ENCODE results near the gene SCG5. TPM values are rescaled to one million over a fixed set of nuclear protein-coding genes. Genes with fewer than 3 reads are reported as not detected.

The SCG5 gene
- total and polyA plus RNA-seq, 10 of the 15 experiments (the other 5 are each of a cell fraction or from before 2014, with no cell fraction given): 0.13 to 0.62 (median 0.48) TPM

DNA sequence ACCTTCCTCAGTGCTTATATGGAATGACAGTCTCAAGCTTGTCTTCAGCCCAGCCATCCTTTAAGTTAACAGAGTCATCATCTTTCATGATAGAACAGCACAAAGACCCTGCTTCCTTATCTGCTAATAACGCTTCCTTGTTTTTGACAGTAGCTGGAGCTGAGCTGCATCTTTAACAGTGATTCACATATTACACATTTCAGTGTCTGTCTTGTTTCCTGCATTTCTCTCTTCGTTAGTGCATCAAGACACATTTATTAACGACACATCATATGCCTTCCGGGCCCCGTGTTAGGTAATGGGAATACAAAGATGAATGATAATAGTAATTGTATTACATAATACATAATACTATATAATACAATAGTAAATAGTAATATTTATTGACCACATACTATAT, 46.0 kb downstream of the SCG5 start (continued):
- TF ChIP-seq, protein P1, sequence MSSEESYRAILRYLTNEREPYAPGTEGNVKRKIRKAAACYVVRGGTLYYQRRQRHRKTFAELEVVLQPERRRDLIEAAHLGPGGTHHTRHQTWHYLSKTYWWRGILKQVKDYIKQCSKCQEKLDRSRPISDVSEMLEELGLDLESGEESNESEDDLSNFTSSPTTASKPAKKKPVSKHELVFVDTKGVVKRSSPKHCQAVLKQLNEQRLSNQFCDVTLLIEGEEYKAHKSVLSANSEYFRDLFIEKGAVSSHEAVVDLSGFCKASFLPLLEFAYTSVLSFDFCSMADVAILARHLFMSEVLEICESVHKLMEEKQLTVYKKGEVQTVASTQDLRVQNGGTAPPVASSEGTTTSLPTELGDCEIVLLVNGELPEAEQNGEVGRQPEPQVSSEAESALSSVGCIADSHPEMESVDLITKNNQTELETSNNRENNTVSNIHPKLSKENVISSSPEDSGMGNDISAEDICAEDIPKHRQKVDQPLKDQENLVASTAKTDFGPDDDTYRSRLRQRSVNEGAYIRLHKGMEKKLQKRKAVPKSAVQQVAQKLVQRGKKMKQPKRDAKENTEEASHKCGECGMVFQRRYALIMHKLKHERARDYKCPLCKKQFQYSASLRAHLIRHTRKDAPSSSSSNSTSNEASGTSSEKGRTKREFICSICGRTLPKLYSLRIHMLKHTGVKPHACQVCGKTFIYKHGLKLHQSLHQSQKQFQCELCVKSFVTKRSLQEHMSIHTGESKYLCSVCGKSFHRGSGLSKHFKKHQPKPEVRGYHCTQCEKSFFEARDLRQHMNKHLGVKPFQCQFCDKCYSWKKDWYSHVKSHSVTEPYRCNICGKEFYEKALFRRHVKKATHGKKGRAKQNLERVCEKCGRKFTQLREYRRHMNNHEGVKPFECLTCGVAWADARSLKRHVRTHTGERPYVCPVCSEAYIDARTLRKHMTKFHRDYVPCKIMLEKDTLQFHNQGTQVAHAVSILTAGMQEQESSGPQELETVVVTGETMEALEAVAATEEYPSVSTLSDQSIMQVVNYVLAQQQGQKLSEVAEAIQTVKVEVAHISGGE (CRISPR knock-in tag; IDR thresholded peaks at IDR 0.05): no peak
- TF ChIP-seq ZNF24 (IDR thresholded peaks at IDR 0.05): no peak
- no peak for TF ChIP-seq MEF2A (IDR thresholded peaks at IDR 0.05; ENCODE audit: insufficient read depth, low read depth, low read length)
- TF ChIP-seq RCOR1 (conservative IDR thresholded peaks at IDR 0.05; ENCODE audit: low read depth, low read length): no peak
- TF ChIP-seq, protein P2, sequence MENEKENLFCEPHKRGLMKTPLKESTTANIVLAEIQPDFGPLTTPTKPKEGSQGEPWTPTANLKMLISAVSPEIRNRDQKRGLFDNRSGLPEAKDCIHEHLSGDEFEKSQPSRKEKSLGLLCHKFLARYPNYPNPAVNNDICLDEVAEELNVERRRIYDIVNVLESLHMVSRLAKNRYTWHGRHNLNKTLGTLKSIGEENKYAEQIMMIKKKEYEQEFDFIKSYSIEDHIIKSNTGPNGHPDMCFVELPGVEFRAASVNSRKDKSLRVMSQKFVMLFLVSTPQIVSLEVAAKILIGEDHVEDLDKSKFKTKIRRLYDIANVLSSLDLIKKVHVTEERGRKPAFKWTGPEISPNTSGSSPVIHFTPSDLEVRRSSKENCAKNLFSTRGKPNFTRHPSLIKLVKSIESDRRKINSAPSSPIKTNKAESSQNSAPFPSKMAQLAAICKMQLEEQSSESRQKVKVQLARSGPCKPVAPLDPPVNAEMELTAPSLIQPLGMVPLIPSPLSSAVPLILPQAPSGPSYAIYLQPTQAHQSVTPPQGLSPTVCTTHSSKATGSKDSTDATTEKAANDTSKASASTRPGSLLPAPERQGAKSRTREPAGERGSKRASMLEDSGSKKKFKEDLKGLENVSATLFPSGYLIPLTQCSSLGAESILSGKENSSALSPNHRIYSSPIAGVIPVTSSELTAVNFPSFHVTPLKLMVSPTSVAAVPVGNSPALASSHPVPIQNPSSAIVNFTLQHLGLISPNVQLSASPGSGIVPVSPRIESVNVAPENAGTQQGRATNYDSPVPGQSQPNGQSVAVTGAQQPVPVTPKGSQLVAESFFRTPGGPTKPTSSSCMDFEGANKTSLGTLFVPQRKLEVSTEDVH (IDR thresholded peaks at IDR 0.05; ENCODE audit: low read depth, partially characterized antibody): no peak

DNA sequence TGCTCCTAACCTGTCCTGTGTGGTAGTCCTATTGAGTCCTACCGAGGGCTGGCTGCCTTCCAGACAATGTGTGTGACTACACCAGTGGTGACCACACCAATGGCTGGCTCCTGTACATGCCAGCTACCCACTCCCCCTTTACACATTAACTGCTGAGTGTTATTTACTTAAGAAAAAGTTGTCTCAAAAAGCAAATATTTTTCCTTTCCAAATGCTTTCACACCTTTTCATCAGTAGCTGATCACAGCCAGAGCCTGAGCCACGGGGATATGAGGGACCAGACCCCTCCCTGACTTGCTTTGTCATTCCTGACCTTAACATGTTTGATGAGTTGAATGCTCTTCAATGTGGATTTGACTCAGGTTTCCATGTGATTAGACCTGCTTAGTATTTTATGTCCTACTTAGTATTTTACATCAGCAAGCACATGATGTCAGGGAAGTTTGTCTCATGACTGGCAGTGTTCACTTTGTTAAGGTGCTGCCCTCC, 46.7 kb downstream of the SCG5 start:
- FAIRE-seq (no peak), DNase-seq (ENCODE audit: low read depth, low spot score) (no peak), ATAC-seq (no peak)
- peaks cover 3% of the 10 kb centered on the region; the same call in 1 of the 2 replicates for H3K4me1 ChIP-seq (ENCODE audit: control insufficient read depth, insufficient read depth, low read length)
- no peaks in the 10 kb centered on the region for H4K20me1 ChIP-seq (ENCODE audit: control insufficient read depth, insufficient read depth)
- WGBS (ENCODE audit: insufficient coverage, insufficient replicate concordance, low lambda C conversion rate, missing lambda C conversion rate): 58% methylated on average over 2 of the region's 2 CpGs
- H3K4me2 ChIP-seq (ENCODE audit: control insufficient read depth, insufficient read depth): no peak overlapping the region
- no peaks in the 10 kb centered on the region for H3K79me2 ChIP-seq (ENCODE audit: control insufficient read depth, insufficient read depth, low read length)
- intact Hi-C loops (cut with micrococcal nuclease; ENCODE audit: unreplicated experiment): loop anchor here (10.0 kb wide), 1 partner anchor 57 kb away; no protein-coding TSS in a partner anchor
- no peak overlapping the region for H2AFZ ChIP-seq (ENCODE audit: control insufficient read depth, low read depth, low read length)
- ChIA-PET SMC1A (ENCODE audit: uncharacterized antibody, unreplicated experiment) (interaction anchor here (1.1 kb wide), 1 partner anchor 155 kb away, joined by 3 read pairs; no protein-coding TSS in a partner anchor), POLR2A (no interaction called here), RAD21 (ENCODE audit: unreplicated experiment) (no interaction called here), CTCF (interaction anchor here (1.4 kb wide), 1 partner anchor 26 kb away, joined by 6 read pairs; no protein-coding TSS in a partner anchor)
- H3K4me3 ChIP-seq: no peak overlapping the region
- in situ Hi-C loops (cut with MboI): no loop called here
- no TSS peak for BruUV-seq (replicated peaks)
- H3K27ac ChIP-seq (ENCODE audit: control insufficient read depth, insufficient read depth): no peak overlapping the region
- H3K36me3 ChIP-seq (ENCODE audit: control insufficient read depth in 2 of 2, insufficient read depth in 2 of 2, low read length in 1 of 2): no peaks in the 10 kb centered on the region
- TF ChIP-seq TAF1 (IDR thresholded peaks at IDR 0.05; ENCODE audit: borderline replicate concordance, low read depth, low read length) (no peak), SMAD1 (IDR thresholded peaks at IDR 0.05; ENCODE audit: low read depth, partially characterized antibody) (no peak), CREM (IDR thresholded peaks at IDR 0.05; ENCODE audit: low read depth) (no peak), NFIC (IDR thresholded peaks at IDR 0.05; ENCODE audit: low read depth, low read length) (no peak), TCF3 (IDR thresholded peaks at IDR 0.05; ENCODE audit: borderline replicate concordance, insufficient read depth, low read depth, low read length) (no peak), FOXM1 (IDR thresholded peaks at IDR 0.05; ENCODE audit: low read depth, low read length) (no peak)
- TF ChIP-seq, protein P3, sequence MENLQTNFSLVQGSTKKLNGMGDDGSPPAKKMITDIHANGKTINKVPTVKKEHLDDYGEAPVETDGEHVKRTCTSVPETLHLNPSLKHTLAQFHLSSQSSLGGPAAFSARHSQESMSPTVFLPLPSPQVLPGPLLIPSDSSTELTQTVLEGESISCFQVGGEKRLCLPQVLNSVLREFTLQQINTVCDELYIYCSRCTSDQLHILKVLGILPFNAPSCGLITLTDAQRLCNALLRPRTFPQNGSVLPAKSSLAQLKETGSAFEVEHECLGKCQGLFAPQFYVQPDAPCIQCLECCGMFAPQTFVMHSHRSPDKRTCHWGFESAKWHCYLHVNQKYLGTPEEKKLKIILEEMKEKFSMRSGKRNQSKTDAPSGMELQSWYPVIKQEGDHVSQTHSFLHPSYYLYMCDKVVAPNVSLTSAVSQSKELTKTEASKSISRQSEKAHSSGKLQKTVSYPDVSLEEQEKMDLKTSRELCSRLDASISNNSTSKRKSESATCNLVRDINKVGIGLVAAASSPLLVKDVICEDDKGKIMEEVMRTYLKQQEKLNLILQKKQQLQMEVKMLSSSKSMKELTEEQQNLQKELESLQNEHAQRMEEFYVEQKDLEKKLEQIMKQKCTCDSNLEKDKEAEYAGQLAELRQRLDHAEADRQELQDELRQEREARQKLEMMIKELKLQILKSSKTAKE (IDR thresholded peaks at IDR 0.05; ENCODE audit: low read depth, poor library complexity, severe bottlenecking): no peak
- H3K9ac ChIP-seq (ENCODE audit: control insufficient read depth, insufficient read depth, low read length): no peak overlapping the region
- H3K9me3 ChIP-seq (replicated peaks; ENCODE audit: control insufficient read depth, insufficient read depth, low read length): no peaks in the 10 kb centered on the region
- H3K27me3 ChIP-seq (replicated peaks in 1 of 2; ENCODE audit: control insufficient read depth in 2 of 2, insufficient read depth in 2 of 2, low read length in 1 of 2): no peaks in the 10 kb centered on the region; a peak in 1 of 4 replicates
